H1 (cell line): ENCODE measurements around the gene C20orf173. TPM values are rescaled to one million over a fixed set of nuclear protein-coding genes. Genes with fewer than 3 reads are reported as not detected.

Source experiments
- RXRA ChIP-seq: IDR thresholded peaks from 2 replicates; pipeline ENCODE4 v1.6.1; 2011; ENCODE audit warnings: low read depth, mild to moderate bottlenecking, low read length, moderate library complexity; ENCODE audit not compliant: insufficient read depth
- TBP ChIP-seq: IDR thresholded peaks from 2 replicates; pipeline ENCODE4 v1.6.1; 2011; ENCODE audit warnings: low read depth, low read length, improper control_type of control experiment
- ZNF274 ChIP-seq: IDR thresholded peaks from 2 replicates; pipeline ENCODE4 v1.7.0; 2012; ENCODE audit warnings: low read length, borderline replicate concordance; ENCODE audit errors: extremely low read depth
- polyA plus RNA-seq, 7 experiments: library from polyadenylated mRNA; depleted of rRNA in 3 of 7; stranded (reverse) in 5 of 7; unstranded in 2 of 7; fragments of >200 nt in 5 of 7; fragments of 200-250 nt in 2 of 7; gene quantifications; 1 replicate in 5 of 7; 2 replicates in 1 of 7; 4 replicates in 1 of 7; pipeline versions ENCODE4 v1.2.1 to v1.2.3, GENCODE V29; 2011 to 2013; ENCODE audit warnings: missing spikeins in 2 of 7, mixed read lengths in 2 of 7
- total RNA-seq: library from RNA; stranded (reverse); fragmentation: NEBNext Ultra II Directional; extraction: Animal tissue kit (Norgen Biotek cat#: 25700); gene quantifications from 2 replicates; pipeline ENCODE4 v1.2.1, GENCODE V29; 2021

Gene C20orf173
- total and polyA plus RNA-seq, 2 of the 8 experiments (the other 6 are each of a cell fraction or from before 2014, with no cell fraction given): not detected

- TF ChIP-seq ZNF274 (no peak), TBP (no peak), RXRA (no peak)
These were observed 22.4 kb downstream of the C20orf173 start (continued) for GRCh38 chr20:35506872-35507638.
